Keratinocyte (primary cell): ENCODE results near the gene GABARAPL1.

Source experiments
- CTCF ChIP-seq, 3 experiments: IDR thresholded peaks in 1 of 3; conservative IDR thresholded peaks in 1 of 3; optimal IDR thresholded peaks in 1 of 3; 2 replicates in 2 of 3; 3 replicates in 1 of 3; pipeline versions ENCODE3 to v1.5.1; 2011; ENCODE audit warnings: low read length in 3 of 3, mild to moderate bottlenecking in 3 of 3, moderate library complexity in 2 of 3, control low read depth in 1 of 3, inconsistent platforms in 1 of 3; ENCODE audit not compliant: insufficient read depth in 2 of 3; ENCODE audit errors: extremely low read depth in 1 of 3
- EZH2 ChIP-seq: IDR thresholded peaks from one replicate; pipeline ENCODE4 v1.6.1; 2012; ENCODE audit warnings: inconsistent platforms, mild to moderate bottlenecking, low read length, moderate library complexity

DNA sequence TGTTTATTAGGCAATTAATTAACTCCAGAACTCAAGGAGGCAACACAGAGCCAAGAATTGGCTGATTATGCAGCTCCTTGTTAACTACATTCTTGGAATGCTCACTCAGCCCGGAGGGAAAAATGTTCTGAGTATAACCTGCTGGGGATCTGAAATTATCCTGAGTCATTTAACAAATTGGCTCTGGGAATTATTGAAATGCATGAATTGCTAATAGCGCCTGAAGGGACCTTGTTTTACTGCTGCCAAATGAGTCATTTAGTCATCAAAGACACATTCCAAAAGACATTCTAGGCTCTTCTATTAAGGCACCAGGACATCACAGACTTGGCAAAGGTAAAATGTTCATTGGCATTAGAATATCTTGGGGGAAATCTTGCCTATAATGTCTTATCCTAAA, 20.8 kb upstream of the GABARAPL1 start:
- TF ChIP-seq CTCF (optimal IDR thresholded peaks at IDR 0.05 in 1 of 3, IDR thresholded peaks at IDR 0.05 in 1 of 3, conservative IDR thresholded peaks at IDR 0.05 in 1 of 3; ENCODE audit: extremely low read depth in 1 of 3, insufficient read depth in 2 of 3, low read length in 3 of 3) (no peak), EZH2 (no peak)
